ENCODE data around the gene MIF4GD.

- TF ChIP-seq REST (IDR thresholded peaks at IDR 0.05; ENCODE audit: insufficient read depth in 1 of 2, low read depth in 2 of 2, low read length in 2 of 2) (no peak), TAF1 (IDR thresholded peaks at IDR 0.05; ENCODE audit: borderline replicate concordance, insufficient read depth, low read length) (no peak), SIN3A (IDR thresholded peaks at IDR 0.05; ENCODE audit: borderline replicate concordance, insufficient read depth, low read length) (no peak), POLR2AphosphoS5 (IDR thresholded peaks at IDR 0.05; ENCODE audit: low read depth, low read length) (no peak)
Observed at GRCh38 chr17:75263055-75263454, 8.0 kb downstream of the MIF4GD start.

Measured in PFSK-1 (cell line).